ELF-1 (cell line): ENCODE measurements around the gene AUNIP.

Source experiments
- DNase-seq: peaks from one replicate; pipeline ENCODE4 v3.0.0-alpha.2; 2016; ENCODE audit warnings: low read depth, low spot score

The AUNIP gene

GRCh38 chr1:25828491-25828890 lies 30.8 kb downstream of the AUNIP start:
- no peak for DNase-seq

GRCh38 chr1:25826571-25826970 lies 32.7 kb downstream of the AUNIP start:
- DNase-seq: no peak

- no peak for DNase-seq
Observed at GRCh38 chr1:25825605-25826004, 33.7 kb downstream of the AUNIP start.

GRCh38 chr1:25821630-25822091 lies 37.6 kb downstream of the AUNIP start:
- no peak for DNase-seq

- DNase-seq: no peak
Observed at GRCh38 chr1:25821112-25821476, 38.2 kb downstream of the AUNIP start.

GRCh38 chr1:25820247-25821111 lies 38.8 kb downstream of the AUNIP start:
- peak; percentile 73 for DNase-seq

GRCh38 chr1:25819491-25820246 lies 39.6 kb downstream of the AUNIP start, which contains the start of gene MTFR1L:
Gene MTFR1L (plus strand): TSS chr1:25819954. CDS start chr1:25823105, 3,151 bp downstream.
- DNase-seq: peak; percentile 90

- no peak for DNase-seq
Observed at GRCh38 chr1:25818569-25818968, 40.7 kb downstream of the AUNIP start.

- DNase-seq: peak; percentile 69
Observed at GRCh38 chr1:25817840-25818501, 41.3 kb downstream of the AUNIP start.

GRCh38 chr1:25816112-25816718 lies 43.0 kb downstream of the AUNIP start:
- DNase-seq: no peak

- no peak for DNase-seq
Observed at GRCh38 chr1:25815208-25816111, 43.8 kb downstream of the AUNIP start.

GRCh38 chr1:25814549-25815087 lies 44.6 kb downstream of the AUNIP start:
- DNase-seq: no peak

GRCh38 chr1:25813734-25814471 lies 45.4 kb downstream of the AUNIP start:
- DNase-seq: no peak

GRCh38 chr1:25813071-25813733 lies 46.1 kb downstream of the AUNIP start:
- no peak for DNase-seq

GRCh38 chr1:25811384-25812082 lies 47.7 kb downstream of the AUNIP start:
- DNase-seq: no peak

- DNase-seq: peak; percentile 93
Observed at GRCh38 chr1:25810341-25811299, 48.6 kb downstream of the AUNIP start.

GRCh38 chr1:25809929-25810328 lies 49.3 kb downstream of the AUNIP start:
- DNase-seq: peak; percentile 23
